Measurements from ENCODE around the gene IKZF3. TPM values are rescaled to one million over a fixed set of nuclear protein-coding genes. Genes with fewer than 3 reads are reported as not detected.

IKZF3 gene
- total RNA-seq, 1 experiment from 2014 or later, result 0.22 TPM

DNA sequence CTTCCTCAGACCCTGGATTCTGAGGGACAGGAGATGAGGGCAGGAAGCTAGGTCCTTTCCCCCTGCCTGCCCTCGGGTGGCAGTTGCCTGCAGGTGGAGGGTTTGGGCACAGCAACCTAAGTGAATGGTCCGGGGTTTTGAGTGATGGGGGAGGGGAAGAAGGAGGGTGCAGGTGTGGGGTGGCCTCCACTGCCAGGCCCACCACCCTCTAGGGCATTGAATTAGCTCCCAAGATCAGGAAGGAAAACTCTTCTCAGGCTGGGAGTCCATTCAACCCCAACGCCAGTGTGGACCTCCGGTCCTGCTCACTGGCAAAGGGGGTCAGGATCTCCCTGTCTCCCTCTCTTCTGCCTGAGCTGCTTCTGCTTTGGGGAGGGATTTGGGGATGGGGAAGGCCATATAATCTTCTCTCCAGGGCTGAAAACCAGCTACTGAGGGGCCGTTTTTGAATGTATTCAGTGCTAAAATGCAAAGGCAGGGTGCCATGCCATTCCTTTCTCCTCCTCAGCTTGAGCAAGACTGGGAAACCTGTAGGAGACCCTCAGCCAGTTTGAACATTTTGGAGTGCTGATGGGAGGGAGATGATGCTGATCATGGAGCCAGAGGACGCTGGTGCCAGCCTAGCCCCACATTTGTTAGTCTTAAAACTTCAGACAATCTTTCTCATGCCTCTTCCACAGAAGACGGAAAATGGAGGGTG, 107.6 kb downstream of the IKZF3 start:
- no peaks in the 10 kb centered on the region for H3K27me3 ChIP-seq (ENCODE audit: insufficient read depth, low read length)
- H3K79me1 ChIP-seq (ENCODE audit: insufficient read depth, low read depth, low read length, poor library complexity, severe bottlenecking), result no peaks in the 10 kb centered on the region
- H2AK5ac ChIP-seq (ENCODE audit: insufficient read length, low read length), result no peak overlapping the region
- DNase-seq, result no peak
- peaks cover 3% of the 10 kb centered on the region for H3K23me2 ChIP-seq (ENCODE audit: insufficient read length, low read depth, low read length, poor library complexity, severe bottlenecking)
- no peak overlapping the region for H3K4ac ChIP-seq (ENCODE audit: low read depth, low read length)
- H3K14ac ChIP-seq (ENCODE audit: insufficient read depth, low read length), result no peak overlapping the region
- no peak overlapping the region for H2BK5ac ChIP-seq (ENCODE audit: insufficient read length, low read length)
- H3K4me2 ChIP-seq (ENCODE audit: insufficient read depth, insufficient read length, low read length), result no peak overlapping the region
- H3T11ph ChIP-seq (ENCODE audit: low read length), result no peak overlapping the region
- peaks cover 2% of the 10 kb centered on the region; the same call in 1 of the 2 replicates for H3K4me1 ChIP-seq (ENCODE audit: insufficient read depth, low read length)
- no peak overlapping the region for H2BK120ac ChIP-seq (ENCODE audit: low read depth, low read length, poor library complexity, severe bottlenecking)
- no peak overlapping the region for H4K91ac ChIP-seq (ENCODE audit: insufficient read length, low read depth, low read length)
- peaks cover 32% of the 10 kb centered on the region for H3K27me3 Mint-ChIP-seq (ENCODE audit: low read depth)
- H3K9me3 Mint-ChIP-seq, result no peaks in the 10 kb centered on the region; a peak in 2 of 5 replicates
- H3K27ac ChIP-seq (ENCODE audit: insufficient read length, low read depth, low read length), result no peak overlapping the region
- no peak overlapping the region for H3K27ac Mint-ChIP-seq
- no peak for TF ChIP-seq CTCF (conservative IDR thresholded peaks at IDR 0.05)
- WGBS (ENCODE audit: extremely low coverage, insufficient read length, low lambda C conversion rate), result no CpG with 5 or more reads among the region's 7 CpGs
- H3K79me2 ChIP-seq (ENCODE audit: insufficient read depth, low read length), result no peaks in the 10 kb centered on the region
- peaks cover 0 to 3% (median 0%) of the 10 kb centered on the region in 3 experiments; a peak in 1 of 7 replicates for H3K36me3 Mint-ChIP-seq (ENCODE audit: insufficient read depth in 1 of 3, low read depth in 3 of 3)
- H4K20me1 ChIP-seq (ENCODE audit: control insufficient read depth, insufficient read depth, insufficient read length), result peaks cover 2% of the 10 kb centered on the region
- peaks cover 44 to 52% of the 10 kb centered on the region in 2 experiments for H3K4me1 Mint-ChIP-seq
- H2AFZ ChIP-seq (ENCODE audit: low read length), result no peak overlapping the region
- H3K4me3 Mint-ChIP-seq, result no peak overlapping the region; a peak in 1 of 5 replicates
- H3K9ac ChIP-seq (ENCODE audit: extremely low read depth, insufficient read length, low read length), result no peak overlapping the region
- no peak overlapping the region for H2BK20ac ChIP-seq (ENCODE audit: low read depth, low read length, poor library complexity, severe bottlenecking)
- H4K5ac ChIP-seq (ENCODE audit: insufficient read length, low read depth, low read length), result no peak overlapping the region
- H3K9me3 ChIP-seq (ENCODE audit: control insufficient read depth, low read depth, low read length), result no peaks in the 10 kb centered on the region
- no peak overlapping the region for H3K56ac ChIP-seq (ENCODE audit: insufficient read length, low read depth, low read length)
- H4K8ac ChIP-seq (replicated peaks; ENCODE audit: insufficient read length, low read depth, low read length), result no peak overlapping the region
- no peak overlapping the region for H3K23ac ChIP-seq (ENCODE audit: insufficient read length, low read depth, low read length)
- no peak overlapping the region for H3K18ac ChIP-seq (ENCODE audit: insufficient read length, low read depth, low read length)
- H2BK12ac ChIP-seq (ENCODE audit: insufficient read length, low read depth, low read length), result no peak overlapping the region
- H2BK15ac ChIP-seq (ENCODE audit: low read depth, low read length), result no peak overlapping the region

All from H9 (cell line).